GM23338 (cell line): ENCODE measurements around the gene CRYBB3. TPM values are rescaled to one million over a fixed set of nuclear protein-coding genes. Genes with fewer than 3 reads are reported as not detected.
"Not testable (repeated sequence)": the region's sequence is repeated elsewhere in the genome, so short reads cannot be mapped to it uniquely, and the experiment has no call there.

Source experiments
- ATAC-seq: fragments of 200-7000 bp; cut with Tn5 transposase; 3 replicates; pipeline ENCODE4 v1.9.1; 2020
- DNase-seq: peaks from one replicate; pipeline ENCODE4 v3.0.0-alpha.2; 2015; ENCODE audit warnings: low spot score
- H2AFZ ChIP-seq: fragments of 200-600 bp; sonication (generic); 2 replicates; pipeline ENCODE4 v1.8.0; 2016; ENCODE audit warnings: antibody characterized with exemption, mild to moderate bottlenecking, moderate library complexity
- H3F3A ChIP-seq: fragments of 200-600 bp; sonication (generic); replicated peaks from 2 replicates; pipeline ENCODE4 v1.8.0; 2017; ENCODE audit warnings: antibody characterized with exemption, mixed run types, low read depth
- H3K27ac ChIP-seq: fragments of 200-600 bp; sonication (generic); 2 replicates; pipeline ENCODE4 v1.6.1; 2016; ENCODE audit warnings: low read depth
- H3K27me3 ChIP-seq: fragments of 200-600 bp; sonication (generic); 2 replicates; pipeline ENCODE4 v1.8.0; 2016; ENCODE audit warnings: mild to moderate bottlenecking, mixed run types, moderate library complexity; ENCODE audit not compliant: insufficient read depth
- H3K36me3 ChIP-seq: fragments of 200-600 bp; sonication (generic); 2 replicates; pipeline ENCODE4 v1.8.0; 2016; ENCODE audit warnings: mild to moderate bottlenecking; ENCODE audit not compliant: insufficient read depth
- H3K4me1 ChIP-seq: fragments of 200-600 bp; sonication (generic); 2 replicates; pipeline ENCODE4 v1.8.0; 2016; ENCODE audit warnings: mild to moderate bottlenecking, moderate library complexity; ENCODE audit not compliant: insufficient read depth
- H3K4me2 ChIP-seq: fragments of 200-600 bp; sonication (generic); 2 replicates; pipeline ENCODE4 v1.7.1; 2017; ENCODE audit warnings: mixed run types
- H3K4me3 ChIP-seq: fragments of 200-600 bp; sonication (generic); 2 replicates; pipeline ENCODE4 v1.6.1; 2016; ENCODE audit warnings: mixed run types
- H3K79me2 ChIP-seq: fragments of 200-600 bp; sonication (generic); replicated peaks from 2 replicates; pipeline ENCODE4 v1.8.0; 2017; ENCODE audit warnings: mild to moderate bottlenecking; ENCODE audit not compliant: insufficient read depth
- H3K9me2 ChIP-seq: fragments of 200-600 bp; sonication (generic); 2 replicates; pipeline ENCODE4 v1.8.0; 2017; ENCODE audit not compliant: insufficient read depth
- H4K20me1 ChIP-seq: fragments of 200-600 bp; sonication (generic); replicated peaks from 2 replicates; pipeline ENCODE4 v1.8.0; 2017; ENCODE audit warnings: mild to moderate bottlenecking; ENCODE audit not compliant: insufficient read depth
- H3K27ac Mint-ChIP-seq: 2 replicates; pipeline ENCODE4 v1.8.0; 2020; ENCODE audit warnings: inconsistent platforms, mild to moderate bottlenecking, moderate library complexity, mixed read lengths
- H3K27me3 Mint-ChIP-seq: 3 replicates; pipeline ENCODE4 v1.8.0; 2022; ENCODE audit warnings: low read depth, mild to moderate bottlenecking, moderate library complexity, mixed read lengths, inconsistent platforms; ENCODE audit not compliant: insufficient read depth, poor library complexity
- H3K36me3 Mint-ChIP-seq: 3 replicates; pipeline ENCODE4 v1.8.0; 2021; ENCODE audit warnings: low read depth, mild to moderate bottlenecking, inconsistent platforms, moderate library complexity, mixed read lengths
- H3K4me1 Mint-ChIP-seq: 3 replicates; pipeline ENCODE4 v1.8.0; 2020; ENCODE audit warnings: mild to moderate bottlenecking, inconsistent platforms, mixed read lengths
- H3K4me3 Mint-ChIP-seq: 3 replicates; pipeline ENCODE4 v1.8.0; 2021; ENCODE audit warnings: moderate library complexity, mild to moderate bottlenecking, inconsistent platforms, mixed read lengths
- H3K9me3 Mint-ChIP-seq: 3 replicates; pipeline ENCODE4 v1.8.0; 2020; ENCODE audit warnings: moderate library complexity, mild to moderate bottlenecking, inconsistent platforms, mixed read lengths
- CTCF ChIP-seq, 2 experiments: fragments of 200-600 bp in 1 of 2; sonication (generic) in 1 of 2; conservative IDR thresholded peaks; 2 replicates each; pipeline versions ENCODE4 v1.5.1 to v1.6.1; 2016 to 2017; ENCODE audit warnings: antibody characterized with exemption in 2 of 2, low read depth in 2 of 2, mild to moderate bottlenecking in 2 of 2, moderate library complexity in 1 of 2
- EZH2 ChIP-seq: fragments of 200-600 bp; sonication (generic); IDR thresholded peaks from one replicate; pipeline ENCODE4 v1.8.0; 2017; ENCODE audit warnings: antibody characterized with exemption, mild to moderate bottlenecking, low read depth; ENCODE audit not compliant: unreplicated experiment
- EZH2phosphoT487 ChIP-seq: fragments of 200-600 bp; sonication (generic); IDR thresholded peaks from one replicate; pipeline ENCODE4 v1.8.1; 2018; ENCODE audit warnings: antibody characterized with exemption; ENCODE audit not compliant: unreplicated experiment
- JUNB ChIP-seq: IDR thresholded peaks from one replicate; pipeline ENCODE4 v1.6.1; 2016; ENCODE audit warnings: antibody characterized with exemption; ENCODE audit not compliant: unreplicated experiment
- NANOG ChIP-seq: IDR thresholded peaks from 2 replicates; pipeline ENCODE4 v1.6.1; 2016; ENCODE audit warnings: antibody characterized with exemption, borderline replicate concordance
- POLR2AphosphoS5 ChIP-seq: IDR thresholded peaks from 2 replicates; pipeline ENCODE4 v1.6.1; 2016; ENCODE audit warnings: antibody characterized with exemption, low read depth
- REST ChIP-seq: IDR thresholded peaks from one replicate; pipeline ENCODE4 v1.6.1; 2018; ENCODE audit warnings: antibody characterized with exemption; ENCODE audit not compliant: unreplicated experiment
- STAT1 ChIP-seq: IDR thresholded peaks from one replicate; pipeline ENCODE4 v1.6.1; 2016; ENCODE audit warnings: antibody characterized with exemption; ENCODE audit not compliant: unreplicated experiment
- ZNF114 ChIP-seq: fragments of 250-450 bp; sonication (Bioruptor Pico); IDR thresholded peaks from 2 replicates; pipeline ENCODE4 v1.5.0; 2020; ENCODE audit warnings: mild to moderate bottlenecking, moderate library complexity
- ZNF331 ChIP-seq: fragments of 250-450 bp; sonication (Bioruptor Pico); IDR thresholded peaks from 2 replicates; pipeline ENCODE4 v1.5.0; 2020; ENCODE audit warnings: low read depth, mild to moderate bottlenecking, moderate library complexity
- polyA plus RNA-seq: library from polyadenylated mRNA; unstranded; fragments of >200 nt; fragmentation: Nextera tagmentation; extraction: Ambion mirVana; gene quantifications from 2 replicates; pipeline ENCODE4 v1.2.1, GENCODE V29; 2016
- total RNA-seq: library from RNA; depleted of rRNA; stranded (reverse); fragments of >200 nt; shearing (Covaris generic); gene quantifications from 2 replicates; pipeline ENCODE4 v1.2.3, GENCODE V29; 2014

Gene CRYBB3
- total and polyA plus RNA-seq, 2 experiments from 2014 or later: 0.28 TPM; not detected in 1

- no peaks in the 10 kb centered on the region for H3K79me2 ChIP-seq
- Mint-ChIP-seq H3K27me3 (peaks cover 6% of the 10 kb centered on the region), H3K9me3 (no peaks in the 10 kb centered on the region), H3K4me1 (no peaks in the 10 kb centered on the region), H3K36me3 (no peaks in the 10 kb centered on the region; the same call in 2 of the 3 replicates), H3K4me3 (no peak overlapping the region), H3K27ac (no peak overlapping the region)
- no peak overlapping the region for H3K4me2 ChIP-seq
- no peak overlapping the region for H3K27ac ChIP-seq
- H3K4me1 ChIP-seq: no peaks in the 10 kb centered on the region
- TF ChIP-seq NANOG: no peak
- TF ChIP-seq STAT1: no peak
- no peak for TF ChIP-seq ZNF114 (CRISPR knock-in tag)
- no peak for TF ChIP-seq POLR2AphosphoS5
- no peak for TF ChIP-seq CTCF (conservative IDR thresholded peaks at IDR 0.05; ENCODE audit: low read depth in 2 of 2)
- no peak for TF ChIP-seq ZNF331 (CRISPR knock-in tag)
- no peaks in the 10 kb centered on the region for H4K20me1 ChIP-seq
- DNase-seq (no peak), ATAC-seq (no peak)
- no peaks in the 10 kb centered on the region for H3K9me2 ChIP-seq
- H2AFZ ChIP-seq: no peak overlapping the region
- H3K36me3 ChIP-seq: no peaks in the 10 kb centered on the region
- no peak overlapping the region for H3K4me3 ChIP-seq
- no peaks in the 10 kb centered on the region for H3F3A ChIP-seq
- H3K27me3 ChIP-seq: no peaks in the 10 kb centered on the region
Observed at GRCh38 chr22:25203082-25203481, 3.4 kb downstream of the CRYBB3 start.

- H3K4me1 ChIP-seq, H3K27me3 ChIP-seq, DNase-seq, H3K36me3 ChIP-seq, H3K27ac ChIP-seq, H3F3A ChIP-seq, H3K36me3 Mint-ChIP-seq, H3K4me2 ChIP-seq, H3K9me2 ChIP-seq, H3K27me3 Mint-ChIP-seq, H3K9me3 Mint-ChIP-seq, ATAC-seq, H3K4me1 Mint-ChIP-seq, H3K4me3 Mint-ChIP-seq, H2AFZ ChIP-seq, H3K4me3 ChIP-seq, H3K79me2 ChIP-seq, H4K20me1 ChIP-seq, H3K27ac Mint-ChIP-seq: not testable (repeated sequence)
Observed at GRCh38 chr22:25204547-25204946, 4.9 kb downstream of the CRYBB3 start.

- Histone ChIP-seq H3K4me3 (no peak overlapping the region), H3K27ac (no peak overlapping the region), H3K4me2 (no peak overlapping the region), H4K20me1 (no peaks in the 10 kb centered on the region), H3F3A (no peaks in the 10 kb centered on the region), H3K27me3 (no peaks in the 10 kb centered on the region), H3K36me3 (no peaks in the 10 kb centered on the region), H3K9me2 (no peaks in the 10 kb centered on the region), H3K4me1 (no peaks in the 10 kb centered on the region), H2AFZ (no peak overlapping the region), H3K79me2 (no peaks in the 10 kb centered on the region)
- no peak for ATAC-seq
- Mint-ChIP-seq H3K4me1 (no peaks in the 10 kb centered on the region), H3K27ac (no peak overlapping the region), H3K4me3 (no peak overlapping the region), H3K36me3 (no peaks in the 10 kb centered on the region), H3K9me3 (no peaks in the 10 kb centered on the region), H3K27me3 (peaks cover 2% of the 10 kb centered on the region)
- DNase-seq: no peak
- TF ChIP-seq EZH2phosphoT487: no peak
- TF ChIP-seq ZNF331 (CRISPR knock-in tag): no peak
- no peak for TF ChIP-seq POLR2AphosphoS5
- TF ChIP-seq NANOG: no peak
- TF ChIP-seq JUNB: no peak
- no peak for TF ChIP-seq CTCF (conservative IDR thresholded peaks at IDR 0.05; ENCODE audit: low read depth in 2 of 2)
- TF ChIP-seq EZH2: no peak
- TF ChIP-seq REST: no peak
Observed at GRCh38 chr22:25205847-25206246, 6.2 kb downstream of the CRYBB3 start.
